NCI-H2029 (cell line): ENCODE data around the gene PLEKHD1.

Experiments used
- DNase-seq: peaks from one replicate; lab custom pipeline; 2025; lab: John Stamatoyannopoulos, UW

Gene PLEKHD1

DNA sequence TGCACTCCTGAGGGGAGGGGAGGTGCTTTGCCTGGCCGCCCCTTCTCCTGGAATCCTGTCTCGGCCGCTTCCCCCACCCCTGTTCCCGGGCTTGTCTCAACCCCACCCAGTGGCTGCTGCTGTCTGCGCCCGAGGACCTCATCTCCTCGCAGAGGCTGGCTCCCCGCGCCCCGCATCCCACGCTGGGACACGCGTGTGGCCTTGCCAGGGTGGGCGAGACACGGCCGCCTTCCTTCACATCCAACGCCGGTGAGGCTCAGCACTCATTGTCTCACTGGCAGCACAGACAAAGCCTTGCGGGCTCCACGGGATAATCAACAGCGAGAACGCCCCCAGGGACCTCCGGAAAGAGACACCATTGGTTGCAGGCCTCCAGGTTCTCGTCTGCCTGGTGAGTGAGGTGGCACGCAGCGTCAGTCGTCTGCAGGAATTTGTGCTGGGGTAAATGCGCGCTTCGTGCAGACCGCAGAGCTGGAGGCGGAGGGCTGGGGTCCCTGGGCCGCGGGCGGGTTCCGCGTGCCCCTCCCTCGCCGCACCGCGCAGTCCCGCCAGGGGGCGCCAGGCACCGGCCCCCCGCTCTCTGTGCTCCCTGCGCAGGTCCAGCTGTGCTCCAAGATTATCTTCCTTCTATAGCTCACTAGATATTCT is 63.3 kb downstream of the PLEKHD1 start:
- no peak for DNase-seq

DNA sequence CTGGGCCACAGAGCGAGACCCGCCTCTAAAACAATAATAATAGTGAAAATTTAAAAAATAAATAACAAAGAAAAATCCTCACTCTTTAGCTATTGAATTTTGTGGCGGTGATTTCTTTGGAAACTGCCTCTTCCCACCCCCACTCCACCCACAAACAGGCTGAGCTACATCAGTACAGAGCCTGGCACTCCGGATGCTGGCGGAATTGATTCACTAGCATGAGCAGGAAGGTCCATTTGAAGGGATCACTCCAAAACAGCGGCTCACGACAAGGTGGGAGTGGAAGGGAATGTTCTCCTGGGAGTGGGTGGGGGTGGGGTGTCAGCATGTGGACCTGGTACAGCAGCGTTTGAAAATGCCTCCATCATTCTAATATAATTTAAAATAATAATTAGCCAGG is 64.0 kb downstream of the PLEKHD1 start:
- DNase-seq: no peak

- no peak for DNase-seq
Observed at GRCh38 chr14:69551511-69551910, 67.0 kb downstream of the PLEKHD1 start.

DNA sequence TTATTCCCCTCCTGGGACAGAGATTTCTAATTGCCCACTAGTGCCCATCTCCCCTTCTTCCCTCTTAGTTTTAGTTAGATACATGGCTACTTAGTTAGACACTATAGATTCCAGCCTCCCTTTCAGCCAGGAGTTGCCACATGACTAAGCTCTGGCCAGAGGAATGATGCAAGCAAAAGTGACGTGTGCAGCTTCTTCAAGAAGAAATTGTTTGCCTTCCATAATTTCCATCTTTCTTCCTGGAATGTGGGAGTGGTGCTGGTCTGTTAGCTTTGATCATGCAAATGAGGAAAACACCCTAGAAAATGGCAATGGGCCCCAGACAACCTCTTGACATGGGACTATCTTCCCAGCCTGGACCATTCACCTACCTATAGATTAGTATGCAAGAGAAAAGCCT is 68.7 kb downstream of the PLEKHD1 start:
- no peak for DNase-seq

GRCh38 chr14:69554500-69554899 is 70.0 kb downstream of the PLEKHD1 start:
- DNase-seq: no peak

GRCh38 chr14:69558774-69559173 is 74.2 kb downstream of the PLEKHD1 start:
- no peak for DNase-seq

DNA sequence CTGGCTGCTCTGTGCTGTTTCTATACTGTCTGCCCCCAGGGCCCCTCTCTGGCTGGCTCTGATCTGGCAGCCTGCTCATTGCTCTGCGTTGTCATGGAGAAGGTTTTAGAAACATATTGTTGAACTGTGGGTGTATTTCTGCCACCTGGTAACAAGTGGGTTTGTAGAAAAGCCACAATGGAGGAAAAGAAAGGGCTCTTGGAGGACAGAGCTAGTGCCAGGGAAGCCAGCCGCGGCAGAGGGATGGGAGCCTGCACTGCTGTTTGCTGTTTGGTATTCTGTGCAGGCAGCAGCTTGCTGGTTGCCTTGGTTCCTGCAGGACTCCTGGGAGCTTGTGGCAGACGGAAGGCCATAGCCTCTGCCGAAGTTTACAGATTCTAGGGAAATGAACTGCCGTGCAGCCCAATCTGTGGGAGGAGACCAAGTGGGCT is 75.1 kb downstream of the PLEKHD1 start:
- DNase-seq: no peak

- DNase-seq: no peak
Observed at GRCh38 chr14:69560826-69561225, 76.3 kb downstream of the PLEKHD1 start.

DNA sequence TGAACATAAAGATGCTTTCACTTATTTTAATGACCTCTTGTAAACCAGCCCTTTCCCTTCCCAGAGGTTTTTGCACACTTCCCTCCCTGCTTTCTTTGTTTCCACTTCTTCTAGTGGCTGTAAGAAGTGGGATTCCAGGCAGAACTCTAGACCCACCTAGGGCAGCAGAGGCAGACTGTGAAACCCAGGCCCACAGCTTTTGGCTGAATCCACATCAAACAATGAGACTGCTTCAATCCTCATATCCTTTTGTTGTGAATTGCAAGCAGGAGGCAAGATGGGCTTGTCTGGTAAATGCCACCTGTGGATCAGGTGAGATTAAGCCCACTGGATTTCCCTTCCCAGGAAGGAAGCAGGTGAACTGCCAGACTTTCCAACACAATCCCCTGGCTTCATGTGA is 77.4 kb downstream of the PLEKHD1 start:
- DNase-seq: no peak

DNA sequence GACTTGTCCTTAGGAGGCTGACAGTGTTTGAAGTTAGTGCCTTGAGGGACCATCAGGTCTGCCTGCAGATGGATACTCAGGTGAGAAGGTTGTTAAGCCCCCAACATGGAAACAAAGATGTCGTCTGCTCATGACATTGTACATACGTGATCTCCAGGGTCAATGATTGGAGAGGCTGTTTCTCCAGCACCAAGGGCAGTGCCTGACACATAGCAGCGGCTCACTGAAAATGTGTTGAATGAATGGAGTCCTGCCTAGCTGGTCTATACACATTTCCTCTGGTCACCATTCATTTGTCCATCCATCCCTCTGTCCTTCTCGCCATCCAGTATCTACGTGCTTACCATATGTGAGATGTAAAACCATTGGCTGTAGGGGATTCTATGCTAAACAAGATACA is 83.0 kb downstream of the PLEKHD1 start:
- DNase-seq: no peak

- no peak for DNase-seq
Observed at GRCh38 chr14:69569859-69570258, 85.3 kb downstream of the PLEKHD1 start.

DNA sequence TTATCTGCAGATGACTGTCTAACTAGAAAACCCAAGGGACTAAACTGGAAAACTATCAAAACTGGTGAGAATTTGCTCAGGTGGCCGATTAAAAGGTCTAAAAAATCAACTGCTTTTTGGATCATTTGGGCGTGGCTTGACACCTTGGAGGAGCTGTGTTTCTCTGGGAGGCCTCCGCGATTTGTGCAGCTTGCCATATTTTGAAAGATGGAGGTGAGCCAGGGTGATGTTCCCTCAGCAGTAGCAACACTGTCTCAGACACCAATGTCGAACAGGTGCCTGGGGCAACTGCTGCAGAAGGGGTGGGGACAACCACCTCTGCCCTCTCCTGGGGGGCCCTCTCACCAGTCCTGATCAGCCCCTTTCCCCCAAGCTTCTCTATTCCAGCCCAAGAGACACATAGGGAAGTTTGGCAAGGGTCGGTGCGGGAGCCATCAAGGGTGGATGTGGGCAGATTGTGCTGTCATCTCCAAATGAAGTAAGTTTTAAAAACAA is 86.4 kb downstream of the PLEKHD1 start:
- no peak for DNase-seq

DNA sequence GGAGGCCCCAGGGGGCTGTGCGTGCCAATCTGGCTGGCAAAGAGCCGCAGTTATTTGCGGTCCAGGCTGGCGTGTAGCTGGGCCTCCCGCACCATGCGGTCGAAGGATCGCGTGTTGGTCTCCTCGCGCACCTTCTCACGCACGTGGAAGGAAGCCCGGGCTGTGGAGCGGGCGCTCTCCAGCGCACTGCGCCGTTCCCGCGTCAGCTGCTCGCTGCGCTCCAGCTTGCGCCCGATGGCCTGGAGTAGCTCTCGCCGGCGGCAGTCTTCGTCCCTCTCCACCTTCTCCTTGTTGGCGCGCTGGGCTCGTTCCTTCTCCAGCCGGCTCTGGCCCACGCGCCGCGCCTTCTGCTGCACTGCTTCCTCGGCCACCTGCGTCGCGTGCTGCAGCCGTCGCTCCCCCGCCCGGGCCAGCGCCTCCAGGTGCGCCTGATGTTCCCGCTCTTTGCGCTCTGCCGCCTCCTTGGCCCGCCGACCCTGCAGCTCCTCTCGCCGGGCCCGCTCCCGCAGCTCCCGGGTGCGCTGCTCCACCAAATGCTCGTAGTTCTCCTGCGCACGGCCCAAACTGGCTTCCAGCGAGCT is 87.0 kb downstream of the PLEKHD1 start:
- DNase-seq: no peak

DNA sequence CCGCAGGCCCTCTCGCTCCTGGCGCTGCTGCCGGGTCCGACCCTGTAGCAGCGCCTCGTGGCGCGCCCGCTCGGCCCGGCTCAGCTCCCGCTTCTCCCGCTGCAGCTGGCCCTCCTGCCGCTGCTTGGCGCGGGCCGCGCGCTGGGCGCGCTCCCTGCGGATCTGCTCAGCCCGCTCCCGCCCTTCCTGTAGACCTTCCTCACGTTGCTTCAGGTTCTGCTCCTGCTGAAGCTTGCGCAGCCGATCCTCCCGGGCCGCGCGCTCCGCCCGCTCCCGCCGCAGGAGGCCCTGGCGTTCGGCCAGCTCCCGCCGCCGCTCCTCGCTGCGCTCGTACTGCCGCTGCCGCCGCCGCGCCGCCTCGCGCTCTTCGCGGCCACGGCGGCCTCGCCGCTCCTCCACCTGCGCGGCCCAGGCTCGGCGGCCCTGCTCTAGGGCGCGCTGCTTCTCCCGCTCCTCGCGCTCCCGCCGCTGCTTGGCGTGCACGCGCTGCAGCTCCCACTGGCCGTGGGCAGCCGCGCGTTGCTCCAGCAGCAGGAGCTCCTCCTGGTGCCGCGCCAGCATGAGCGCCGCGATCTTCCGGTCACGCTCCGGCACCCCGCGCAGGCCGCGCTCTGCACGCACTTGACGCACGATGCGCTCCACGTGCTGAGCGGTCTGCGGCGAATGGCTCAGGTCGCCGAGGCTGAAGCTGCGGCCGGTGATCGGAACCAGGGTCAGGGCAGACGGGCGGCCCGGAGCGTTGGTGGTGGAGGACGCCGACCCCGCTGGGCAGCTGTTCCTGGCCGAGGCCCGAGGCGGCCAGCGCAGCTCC is 87.7 kb downstream of the PLEKHD1 start:
- peak; percentile 66 for DNase-seq

DNA sequence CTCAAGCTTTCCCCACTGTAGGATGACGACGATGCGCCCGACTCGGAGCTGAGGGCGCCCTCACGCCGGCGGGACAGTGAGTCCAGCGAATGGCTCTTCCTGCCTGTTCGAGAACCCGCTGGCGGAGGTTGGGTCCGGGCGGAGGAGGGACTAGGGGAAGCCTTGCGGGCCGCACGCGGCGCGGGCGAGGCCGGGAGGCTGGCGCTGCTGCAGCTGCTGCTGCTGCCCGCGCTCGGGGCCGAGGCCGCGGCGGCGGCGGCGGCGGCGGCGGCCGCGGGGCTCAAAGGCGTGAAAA is 88.3 kb downstream of the PLEKHD1 start:
- DNase-seq: no peak

GRCh38 chr14:69573205-69573830 is 88.8 kb downstream of the PLEKHD1 start:
- no peak for DNase-seq

- DNase-seq: no peak
Observed at GRCh38 chr14:69573831-69574262, 89.3 kb downstream of the PLEKHD1 start.

- DNase-seq: peak; percentile 16
Observed at GRCh38 chr14:69574263-69574953, 89.9 kb downstream of the PLEKHD1 start, which contains the start of gene CCDC177. TSS of gene CCDC177 (minus strand) at chr14:69574871. CDS start at chr14:69573622, 1,249 bp downstream.

DNA sequence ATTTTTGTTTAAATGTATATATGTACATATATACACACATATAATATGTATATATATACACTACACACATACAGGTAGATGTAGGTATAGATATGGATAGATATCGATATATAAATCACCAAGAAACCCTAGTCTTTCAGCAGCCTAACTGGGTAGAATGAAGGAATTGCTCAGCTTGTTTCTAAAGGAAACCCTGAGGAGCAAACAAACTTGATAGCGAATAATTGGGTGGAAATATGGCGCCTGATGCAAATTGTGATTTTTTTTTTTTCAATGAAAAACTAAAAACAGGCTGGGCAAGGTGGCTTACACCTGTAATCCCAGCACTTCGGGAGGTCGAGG is 90.4 kb downstream of the PLEKHD1 start:
- no peak for DNase-seq

GRCh38 chr14:69579476-69579875 is 94.9 kb downstream of the PLEKHD1 start:
- DNase-seq: no peak

GRCh38 chr14:69580009-69580577 is 95.6 kb downstream of the PLEKHD1 start:
- no peak for DNase-seq
